GM18499 (cell line): ENCODE results near the gene LINC00237.

ENCODE experiments used
- ATAC-seq: cut with Tn5 transposase; IDR thresholded peaks from one replicate; pipeline ENCODE4 v1.9.1; 2021; ENCODE audit warnings: moderate number of reproducible peaks; ENCODE audit not compliant: insufficient read depth, unreplicated experiment

Gene LINC00237

GRCh38 chr20:21106171-21107017 is at the start of gene LINC00237:
Gene LINC00237, minus strand, starts transcription at chr20:21106358.
- ATAC-seq = no peak

- ATAC-seq = no peak
Measured at GRCh38 chr20:21155268-21155667, 49.1 kb upstream of the LINC00237 start.

GRCh38 chr20:21154692-21155091 is 48.5 kb upstream of the LINC00237 start:
- ATAC-seq = no peak

GRCh38 chr20:21151791-21152190 is 45.6 kb upstream of the LINC00237 start:
- ATAC-seq = no peak

GRCh38 chr20:21149344-21149743 is 43.2 kb upstream of the LINC00237 start:
- ATAC-seq = no peak

- no peak for ATAC-seq
Measured at GRCh38 chr20:21147593-21147992, 41.4 kb upstream of the LINC00237 start.

GRCh38 chr20:21146215-21146614 is 40.1 kb upstream of the LINC00237 start:
- ATAC-seq = no peak

- ATAC-seq = no peak
Measured at GRCh38 chr20:21145424-21145823, 39.3 kb upstream of the LINC00237 start.

GRCh38 chr20:21143194-21143890 is 37.2 kb upstream of the LINC00237 start:
- ATAC-seq = no peak

- no peak for ATAC-seq
Measured at GRCh38 chr20:21141825-21142224, 35.7 kb upstream of the LINC00237 start.

GRCh38 chr20:21139881-21140566 is 33.9 kb upstream of the LINC00237 start:
- ATAC-seq = no peak

GRCh38 chr20:21137078-21137477 is 30.9 kb upstream of the LINC00237 start:
- no peak for ATAC-seq

GRCh38 chr20:21136015-21136732 is 30.0 kb upstream of the LINC00237 start:
- no peak for ATAC-seq

- ATAC-seq = no peak
Measured at GRCh38 chr20:21134883-21135493, 28.8 kb upstream of the LINC00237 start.

GRCh38 chr20:21133917-21134622 is 27.9 kb upstream of the LINC00237 start:
- ATAC-seq = no peak

- no peak for ATAC-seq
Measured at GRCh38 chr20:21133404-21133803, 27.2 kb upstream of the LINC00237 start.

- no peak for ATAC-seq
Measured at GRCh38 chr20:21129861-21130260, 23.7 kb upstream of the LINC00237 start.

GRCh38 chr20:21127201-21127981 is 21.2 kb upstream of the LINC00237 start:
- ATAC-seq = no peak

- no peak for ATAC-seq
Measured at GRCh38 chr20:21126581-21126870, 20.4 kb upstream of the LINC00237 start.
